Left ventricle myocardium inferior (tissue), 1 donor: ENCODE data around the gene HOXB6. TPM values are rescaled to one million over a fixed set of nuclear protein-coding genes. Genes with fewer than 3 reads are reported as not detected.

Experiments used
- DNase-seq: peaks from one replicate; pipeline ENCODE4 v3.0.0-alpha.2; 2020
- H3K27ac ChIP-seq: fragments of 200-600 bp; replicated peaks from 2 replicates; pipeline ENCODE4 v1.8.0; 2021
- H3K27me3 ChIP-seq: fragments of 200-600 bp; 2 replicates; pipeline ENCODE4 v1.8.0; 2021; ENCODE audit warnings: low read depth
- H3K36me3 ChIP-seq: fragments of 200-600 bp; 2 replicates; pipeline ENCODE4 v1.8.0; 2021
- H3K4me1 ChIP-seq: fragments of 200-600 bp; 2 replicates; pipeline ENCODE4 v1.8.0; 2021
- H3K4me3 ChIP-seq: fragments of 200-600 bp; 2 replicates; pipeline ENCODE4 v1.8.0; 2021; ENCODE audit warnings: mild to moderate bottlenecking, moderate library complexity
- H3K9me3 ChIP-seq: fragments of 200-600 bp; replicated peaks from 2 replicates; pipeline ENCODE4 v1.8.0; 2021
- CTCF ChIP-seq: fragments of 200-600 bp; IDR thresholded peaks from 2 replicates; pipeline ENCODE4 v1.8.0; 2021; ENCODE audit warnings: antibody characterized with exemption, mild to moderate bottlenecking, borderline replicate concordance
- intact Hi-C: fragments of 100-400 bp; cut with micrococcal nuclease; formaldehyde crosslinking; loops from one replicate; pipeline ENCODE4 v1.11.0; 2022
- total RNA-seq: library from RNA; stranded (reverse); fragmentation: NEBNext Ultra II Directional; extraction: Animal tissue kit (Norgen Biotek cat#: 25700); gene quantifications from one replicate; pipeline ENCODE4 v1.2.1, GENCODE V29; 2021
- donor health status: DM: no; HTN: yes; CAD: no; lungs with severe emphysema.

HOXB6 gene
- total RNA-seq, 1 donor from 2014 or later = 0.66 TPM

- no peak for TF ChIP-seq CTCF
- Histone ChIP-seq H3K27ac (no peak overlapping the region), H3K4me1 (peaks cover 11% of the 10 kb centered on the region), H3K27me3 (peaks cover 100% of the 10 kb centered on the region), H3K36me3 (no peaks in the 10 kb centered on the region), H3K4me3 (no peak overlapping the region), H3K9me3 (no peaks in the 10 kb centered on the region)
- intact Hi-C loops = no loop called here
- no peak for DNase-seq
Measured at GRCh38 chr17:48642059-48642842, 37.5 kb upstream of the HOXB6 start.

- H3K9me3 ChIP-seq = no peaks in the 10 kb centered on the region
- no peaks in the 10 kb centered on the region for H3K36me3 ChIP-seq
- intact Hi-C loops = no loop called here
- no peak overlapping the region for H3K27ac ChIP-seq
- peaks cover 100% of the 10 kb centered on the region for H3K27me3 ChIP-seq
- H3K4me3 ChIP-seq = no peak overlapping the region
- peaks cover 9% of the 10 kb centered on the region for H3K4me1 ChIP-seq
- TF ChIP-seq CTCF = no peak
- no peak for DNase-seq
Measured at GRCh38 chr17:48641541-48642058, 36.8 kb upstream of the HOXB6 start.

- Histone ChIP-seq H3K9me3 (no peaks in the 10 kb centered on the region), H3K27ac (no peak overlapping the region), H3K27me3 (peaks cover 100% of the 10 kb centered on the region), H3K36me3 (no peaks in the 10 kb centered on the region), H3K4me3 (no peak overlapping the region), H3K4me1 (peaks cover 6% of the 10 kb centered on the region)
- TF ChIP-seq CTCF = no peak
- no peak for DNase-seq
- intact Hi-C loops = no loop called here
Measured at GRCh38 chr17:48640858-48641180, 36.0 kb upstream of the HOXB6 start.

- Histone ChIP-seq H3K4me1 (peaks cover 6% of the 10 kb centered on the region), H3K27ac (no peak overlapping the region), H3K9me3 (no peaks in the 10 kb centered on the region), H3K36me3 (no peaks in the 10 kb centered on the region), H3K4me3 (no peak overlapping the region), H3K27me3 (peaks cover 100% of the 10 kb centered on the region)
- no peak for TF ChIP-seq CTCF
- intact Hi-C loops = no loop called here
- DNase-seq = no peak
Measured at GRCh38 chr17:48639982-48640857, 35.4 kb upstream of the HOXB6 start.

GRCh38 chr17:48639136-48639535 lies 34.4 kb upstream of the HOXB6 start:
- Histone ChIP-seq H3K4me1 (peaks cover 6% of the 10 kb centered on the region), H3K27me3 (peaks cover 100% of the 10 kb centered on the region), H3K27ac (no peak overlapping the region), H3K4me3 (no peak overlapping the region), H3K9me3 (no peaks in the 10 kb centered on the region), H3K36me3 (no peaks in the 10 kb centered on the region)
- no peak for TF ChIP-seq CTCF
- intact Hi-C loops = no loop called here
- no peak for DNase-seq
